ENCODE measurements around the gene IP6K3. TPM values are rescaled to one million over a fixed set of nuclear protein-coding genes. Genes with fewer than 3 reads are reported as not detected.

Gene IP6K3
- total RNA-seq, 4 donors from 2014 or later, result 0.19 to 2.2 (median 0.45) TPM

DNA sequence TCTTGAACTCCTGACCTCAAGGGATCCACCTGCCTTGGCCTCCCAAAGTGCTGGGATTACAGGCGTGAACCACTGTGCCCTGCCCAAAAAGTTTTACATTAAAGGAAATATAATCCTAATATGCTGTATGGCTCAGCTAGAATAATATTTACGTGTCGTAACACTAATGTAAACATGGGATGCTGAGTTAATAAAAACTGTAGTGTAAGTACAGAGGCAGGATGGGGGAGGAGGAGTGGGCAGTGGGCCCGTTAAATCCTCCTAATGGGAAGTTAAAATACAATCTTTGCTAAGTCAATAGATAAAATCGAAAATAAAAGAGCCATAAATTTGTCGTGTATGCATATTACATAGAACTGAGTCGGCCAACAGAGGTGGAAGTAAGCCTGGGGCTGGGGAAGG lies 12.1 kb upstream of the IP6K3 start:
- no peak for DNase-seq (ENCODE audit: low spot score)
- TF ChIP-seq, protein P1, sequence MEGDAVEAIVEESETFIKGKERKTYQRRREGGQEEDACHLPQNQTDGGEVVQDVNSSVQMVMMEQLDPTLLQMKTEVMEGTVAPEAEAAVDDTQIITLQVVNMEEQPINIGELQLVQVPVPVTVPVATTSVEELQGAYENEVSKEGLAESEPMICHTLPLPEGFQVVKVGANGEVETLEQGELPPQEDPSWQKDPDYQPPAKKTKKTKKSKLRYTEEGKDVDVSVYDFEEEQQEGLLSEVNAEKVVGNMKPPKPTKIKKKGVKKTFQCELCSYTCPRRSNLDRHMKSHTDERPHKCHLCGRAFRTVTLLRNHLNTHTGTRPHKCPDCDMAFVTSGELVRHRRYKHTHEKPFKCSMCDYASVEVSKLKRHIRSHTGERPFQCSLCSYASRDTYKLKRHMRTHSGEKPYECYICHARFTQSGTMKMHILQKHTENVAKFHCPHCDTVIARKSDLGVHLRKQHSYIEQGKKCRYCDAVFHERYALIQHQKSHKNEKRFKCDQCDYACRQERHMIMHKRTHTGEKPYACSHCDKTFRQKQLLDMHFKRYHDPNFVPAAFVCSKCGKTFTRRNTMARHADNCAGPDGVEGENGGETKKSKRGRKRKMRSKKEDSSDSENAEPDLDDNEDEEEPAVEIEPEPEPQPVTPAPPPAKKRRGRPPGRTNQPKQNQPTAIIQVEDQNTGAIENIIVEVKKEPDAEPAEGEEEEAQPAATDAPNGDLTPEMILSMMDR (IDR thresholded peaks at IDR 0.05), result no peak
- ATAC-seq (ENCODE audit: low FRiP score), result no peak

GRCh38 chr6:33757906-33758305 lies 11.2 kb upstream of the IP6K3 start:
- TF ChIP-seq, protein P1 (IDR thresholded peaks at IDR 0.05), result no peak
- DNase-seq (ENCODE audit: low spot score), result no peak
- no peak for ATAC-seq (ENCODE audit: low FRiP score)

- ATAC-seq (ENCODE audit: low FRiP score) (no peak), DNase-seq (ENCODE audit: low spot score) (no peak)
- TF ChIP-seq, protein P1 (IDR thresholded peaks at IDR 0.05), result no peak
Measured at GRCh38 chr6:33757113-33757512, 10.4 kb upstream of the IP6K3 start.

DNA sequence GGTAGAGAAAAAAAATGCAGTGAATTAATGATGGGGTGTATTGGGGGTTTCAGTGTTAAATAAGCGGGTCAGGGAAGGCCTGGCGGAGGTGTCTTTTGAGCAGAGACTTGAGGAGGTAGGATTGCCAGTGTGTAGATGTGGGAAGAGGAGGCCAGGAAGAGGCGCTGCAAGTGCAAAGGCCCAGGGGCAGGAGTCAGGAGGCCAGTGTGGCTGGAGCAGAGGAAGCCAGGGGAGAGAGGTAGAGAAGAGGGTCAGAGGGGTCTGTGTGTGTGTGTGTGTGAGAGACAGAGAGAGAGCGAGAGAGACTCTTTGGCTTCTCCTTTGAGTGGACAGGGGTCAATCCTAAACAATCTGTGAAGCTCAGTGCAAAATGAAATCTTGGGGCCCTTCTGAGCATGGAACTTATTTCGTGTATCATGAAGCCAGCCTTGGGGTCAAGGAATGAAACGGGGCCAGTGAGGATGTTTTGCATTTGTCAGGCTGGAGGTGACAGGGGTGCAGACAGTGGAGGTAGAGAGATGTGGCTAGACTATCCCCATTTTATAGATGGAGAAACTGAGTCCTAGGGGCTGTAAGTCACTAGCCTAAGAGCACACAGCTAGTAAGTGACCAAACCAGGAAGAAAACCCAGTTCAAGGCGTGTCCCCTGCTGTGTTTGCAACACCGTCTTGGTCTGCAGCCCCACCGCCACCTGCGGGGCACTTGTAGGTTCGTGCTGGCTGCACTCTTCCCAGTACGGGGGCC lies 9.7 kb upstream of the IP6K3 start:
- no peak for ATAC-seq (ENCODE audit: low FRiP score)

GRCh38 chr6:33755070-33755869 lies 8.6 kb upstream of the IP6K3 start:
- DNase-seq (ENCODE audit: low spot score), result no peak
- no peak for ATAC-seq (ENCODE audit: low FRiP score)
- TF ChIP-seq, protein P1 (IDR thresholded peaks at IDR 0.05), result no peak

More for the DNA sequence above, 9.7 kb upstream of the IP6K3 start:
- DNase-seq (ENCODE audit: low spot score), result no peak
- TF ChIP-seq, protein P1 (IDR thresholded peaks at IDR 0.05), result no peak

DNA sequence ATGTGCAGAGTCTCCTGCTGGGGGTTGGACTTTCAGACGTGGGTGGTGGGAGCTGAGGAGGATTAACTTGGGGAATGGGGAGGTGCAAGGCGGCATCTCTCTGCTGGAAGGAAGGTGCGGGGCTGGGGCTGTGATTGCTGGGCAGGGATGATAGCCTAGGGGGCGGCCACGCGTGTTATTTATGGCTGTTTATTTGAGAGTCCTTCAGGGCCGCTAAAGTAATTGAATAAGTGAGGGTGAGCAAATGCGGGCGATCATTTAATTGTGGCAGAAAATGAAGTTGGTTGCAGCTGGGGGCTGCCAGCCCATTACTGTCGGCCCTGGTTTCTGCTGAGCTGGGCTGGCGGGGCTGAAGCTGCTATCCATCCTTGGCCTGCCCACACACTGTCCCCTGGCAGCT lies 7.5 kb upstream of the IP6K3 start:
- DNase-seq (ENCODE audit: low spot score) (no peak), ATAC-seq (ENCODE audit: low FRiP score) (no peak)
- TF ChIP-seq, protein P1 (IDR thresholded peaks at IDR 0.05), result no peak
